Osteocyte (in vitro differentiated cells): ENCODE data around the gene IGFBP3. TPM values are rescaled to one million over a fixed set of nuclear protein-coding genes. Genes with fewer than 3 reads are reported as not detected.

Experiments
- DNase-seq: peaks from one replicate; pipeline ENCODE4 v3.0.0; 2021; ENCODE audit warnings: mixed read lengths; ENCODE audit not compliant: unreplicated experiment; ENCODE audit errors: extremely low spot score
- H3K27ac Mint-ChIP-seq: one replicate; pipeline ENCODE4 v1.8.0; 2021; ENCODE audit warnings: mild to moderate bottlenecking, mixed read lengths; ENCODE audit not compliant: unreplicated experiment
- H3K27me3 Mint-ChIP-seq: one replicate; pipeline ENCODE4 v1.8.0; 2021; ENCODE audit warnings: mixed read lengths; ENCODE audit not compliant: unreplicated experiment
- H3K36me3 Mint-ChIP-seq: one replicate; pipeline ENCODE4 v1.8.0; 2021; ENCODE audit warnings: mixed read lengths; ENCODE audit not compliant: unreplicated experiment
- H3K4me1 Mint-ChIP-seq: one replicate; pipeline ENCODE4 v1.8.0; 2021; ENCODE audit warnings: mixed read lengths; ENCODE audit not compliant: unreplicated experiment
- H3K4me3 Mint-ChIP-seq: one replicate; pipeline ENCODE4 v1.8.0; 2021; ENCODE audit warnings: mild to moderate bottlenecking, moderate library complexity, mixed read lengths; ENCODE audit not compliant: unreplicated experiment
- H3K9me3 Mint-ChIP-seq: one replicate; pipeline ENCODE4 v1.8.0; 2021; ENCODE audit warnings: mixed read lengths; ENCODE audit not compliant: unreplicated experiment
- CTCF ChIP-seq: fragments of 200-600 bp; sonication (generic); IDR thresholded peaks from 2 replicates; pipeline ENCODE4 v1.5.0; 2021; ENCODE audit warnings: antibody characterized with exemption, mild to moderate bottlenecking, moderate library complexity
- total RNA-seq: library from RNA; stranded (reverse); gene quantifications from 2 replicates; pipeline ENCODE4 v1.2.1, GENCODE V29; 2021

The IGFBP3 gene
- total RNA-seq, 1 donor from 2014 or later, result 321 TPM

- Mint-ChIP-seq H3K36me3 (no peaks in the 10 kb centered on the region), H3K4me3 (peak overlapping the region; percentile 67), H3K27ac (peak overlapping the region; percentile 63), H3K27me3 (no peaks in the 10 kb centered on the region), H3K4me1 (peaks cover 69% of the 10 kb centered on the region), H3K9me3 (peaks cover 3% of the 10 kb centered on the region)
- peak; percentile 97 for TF ChIP-seq CTCF
- peak; percentile 92 for DNase-seq
These were observed 2.2 kb upstream of the IGFBP3 start for GRCh38 chr7:45923290-45923689.

- DNase-seq, result no peak
- Mint-ChIP-seq H3K36me3 (no peaks in the 10 kb centered on the region), H3K27me3 (no peaks in the 10 kb centered on the region), H3K4me3 (peak overlapping the region; percentile 67), H3K9me3 (no peaks in the 10 kb centered on the region), H3K27ac (peak overlapping the region; percentile 63), H3K4me1 (peaks cover 74% of the 10 kb centered on the region)
- no peak for TF ChIP-seq CTCF
These were observed 1.7 kb upstream of the IGFBP3 start for GRCh38 chr7:45922810-45923209.

- TF ChIP-seq CTCF, result peak; percentile 99
- Mint-ChIP-seq H3K9me3 (no peaks in the 10 kb centered on the region), H3K27me3 (no peaks in the 10 kb centered on the region), H3K4me1 (peaks cover 78% of the 10 kb centered on the region), H3K27ac (peak overlapping the region; percentile 63), H3K4me3 (peak overlapping the region; percentile 67), H3K36me3 (peaks cover 5% of the 10 kb centered on the region)
- DNase-seq, result peak; percentile 90
These were observed 837 bp upstream of the IGFBP3 start for GRCh38 chr7:45921699-45922519.

- Mint-ChIP-seq H3K27ac (peak overlapping the region; percentile 63), H3K4me1 (peaks cover 73% of the 10 kb centered on the region), H3K27me3 (no peaks in the 10 kb centered on the region), H3K9me3 (no peaks in the 10 kb centered on the region), H3K4me3 (peak overlapping the region; percentile 67), H3K36me3 (peaks cover 7% of the 10 kb centered on the region)
- TF ChIP-seq CTCF, result no peak
- no peak for DNase-seq
These were observed 268 bp upstream of the IGFBP3 start for GRCh38 chr7:45921381-45921698.

- H3K4me3 Mint-ChIP-seq, result peak overlapping the region; percentile 87
- H3K36me3 Mint-ChIP-seq, result peaks cover 14% of the 10 kb centered on the region
- peaks cover 71% of the 10 kb centered on the region for H3K4me1 Mint-ChIP-seq
- DNase-seq, result no peak
- no peak for TF ChIP-seq CTCF
- H3K27ac Mint-ChIP-seq, result peak overlapping the region; percentile 52
- no peaks in the 10 kb centered on the region for H3K27me3 Mint-ChIP-seq
- no peaks in the 10 kb centered on the region for H3K9me3 Mint-ChIP-seq
These were observed 1.0 kb downstream of the IGFBP3 start for GRCh38 chr7:45919993-45920459.
